K562 (cell line): ENCODE data around the gene AIDA. TPM values are rescaled to one million over a fixed set of nuclear protein-coding genes. Genes with fewer than 3 reads are reported as not detected.

Source experiments
- BCL6 ChIP-seq: fragments of 250-450 bp; sonication (Bioruptor Pico); IDR thresholded peaks from 2 replicates; pipeline ENCODE4 v1.4.0; 2020
- BDP1 ChIP-seq: IDR thresholded peaks from 3 replicates; pipeline ENCODE4 v1.6.1; 2011; ENCODE audit not compliant: insufficient read length, insufficient read depth
- E2F6 ChIP-seq, 2 experiments: IDR thresholded peaks; 2 replicates each; pipeline ENCODE4 v1.6.1; 2011; ENCODE audit warnings: borderline replicate concordance in 1 of 2, control low read depth in 1 of 2, low read depth in 1 of 2, low read length in 1 of 2, mild to moderate bottlenecking in 1 of 2, mixed read lengths in 1 of 2, moderate library complexity in 1 of 2; ENCODE audit not compliant: insufficient read depth in 1 of 2, insufficient read length in 1 of 2, poor library complexity in 1 of 2, severe bottlenecking in 1 of 2; ENCODE audit errors: extremely low read depth in 1 of 2
- ETS2 ChIP-seq: IDR thresholded peaks from 2 replicates; pipeline ENCODE4 v1.6.1; 2016; ENCODE audit warnings: borderline replicate concordance, missing genetic modification characterization, mild to moderate bottlenecking, moderate library complexity, missing compliant biosample characterization; ENCODE audit not compliant: poor library complexity, severe bottlenecking
- GATA2 ChIP-seq: sonication (generic); formaldehyde crosslinking; IDR thresholded peaks from 2 replicates; pipeline ENCODE4 v1.4.0; 2020; ENCODE audit warnings: mild to moderate bottlenecking, missing genetic modification reagents
- GTF2E2 ChIP-seq: fragments of 200-800 bp; sonication (Bioruptor generic); IDR thresholded peaks from 2 replicates; pipeline ENCODE4 v1.6.1; 2016; ENCODE audit warnings: missing genetic modification characterization, missing compliant biosample characterization
- HDAC1 ChIP-seq, 2 experiments: fragments of 450-650 bp; IDR thresholded peaks; 2 replicates each; pipeline ENCODE4 v1.6.1; 2016 to 2017; ENCODE audit warnings: inconsistent platforms in 1 of 2, mild to moderate bottlenecking in 1 of 2, moderate library complexity in 1 of 2
- MLX ChIP-seq, 2 experiments: fragments of 450-650 bp in 1 of 2; sonication (generic) in 1 of 2; formaldehyde crosslinking; conservative IDR thresholded peaks; 2 replicates each; pipeline versions ENCODE4 v1.4.0 to v1.8.1; 2020 to 2022; ENCODE audit warnings: mild to moderate bottlenecking in 1 of 2, missing genetic modification reagents in 1 of 2
- NR2F6 ChIP-seq: fragments of 450-650 bp; formaldehyde crosslinking; IDR thresholded peaks from 2 replicates; pipeline ENCODE4 v1.4.0; 2020; ENCODE audit warnings: mild to moderate bottlenecking
- SMC3 ChIP-seq: conservative IDR thresholded peaks from 2 replicates; pipeline ENCODE4 v1.6.1; 2011; ENCODE audit warnings: low read depth, low read length, improper control_type of control experiment; ENCODE audit not compliant: insufficient read depth
- SRSF9 ChIP-seq: fragments of 200-400 bp; formaldehyde crosslinking; IDR thresholded peaks from 2 replicates; pipeline ENCODE4 v1.6.1; 2017; ENCODE audit warnings: low read depth, low read length, borderline replicate concordance
- ZBTB7A ChIP-seq: IDR thresholded peaks from 2 replicates; pipeline ENCODE4 v1.6.1; 2011; ENCODE audit warnings: low read depth, mild to moderate bottlenecking, low read length, moderate library complexity, borderline replicate concordance; ENCODE audit not compliant: control insufficient read depth
- ZNF24 ChIP-seq: fragments of 450-650 bp; IDR thresholded peaks from 2 replicates; pipeline ENCODE4 v1.6.1; 2016
- ZNF76 ChIP-seq: fragments of 250-450 bp; sonication (Bioruptor Pico); IDR thresholded peaks from 2 replicates; pipeline ENCODE4 v1.4.0; 2020; ENCODE audit warnings: mild to moderate bottlenecking, moderate library complexity, borderline replicate concordance
- ZNF77 ChIP-seq: fragments of 250-450 bp; sonication (Bioruptor Pico); IDR thresholded peaks from 2 replicates; pipeline ENCODE4 v1.5.0; 2020
- polyA plus RNA-seq, 8 experiments: library from polyadenylated mRNA; depleted of rRNA in 4 of 8; stranded (reverse) in 5 of 8; unstranded in 3 of 8; fragments of >200 nt; fragmentation: Nextera tagmentation in 2 of 8; fragmentation: Illumina TruSeq in 1 of 8; extraction: Ambion mirVana in 2 of 8; extraction: Trizol in 1 of 8; gene quantifications; 2 replicates each; pipeline versions ENCODE4 v1.2.1 to v1.2.3, GENCODE V29; 2011 to 2014; ENCODE audit warnings: inconsistent platforms in 1 of 8, missing spikeins in 1 of 8
- total RNA-seq, 7 experiments: library from RNA; depleted of rRNA in 6 of 7; stranded (reverse); fragments of >200 nt in 6 of 7; fragmentation: Illumina TruSeq in 2 of 7; extraction: Trizol in 2 of 7; gene quantifications; 2 replicates each; pipeline versions ENCODE4 v1.2.1 to v1.2.3, GENCODE V29; 2011 to 2021; ENCODE audit warnings: low replicate concordance in 1 of 7
- TF ChIP-seq, protein P1 (sequence below): fragments of 250-450 bp; sonication (Bioruptor Pico); IDR thresholded peaks from 2 replicates; pipeline ENCODE4 v1.8.0; 2022; ENCODE audit warnings: inconsistent platforms
- TF ChIP-seq, protein P2 (sequence below): fragments of 450-650 bp; IDR thresholded peaks from 2 replicates; pipeline ENCODE4 v1.6.1; 2018; ENCODE audit not compliant: partially characterized antibody

AIDA gene
- total and polyA plus RNA-seq, 9 of the 15 experiments (the other 6 are each of a cell fraction or from before 2014, with no cell fraction given) = 18.2 to 77.9 (median 24.9) TPM

GRCh38 chr1:222643938-222644635, 68.2 kb downstream of the AIDA start (continued):
- TF ChIP-seq NR2F6 (CRISPR knock-in tag) = no peak
- TF ChIP-seq BDP1 = no peak
- TF ChIP-seq ZNF76 = peak; percentile 65; the same call in 1 of the 2 replicates
- TF ChIP-seq MLX (CRISPR knock-in tag; conservative IDR thresholded peaks at IDR 0.05) = no peak
- TF ChIP-seq ZNF77 (CRISPR knock-in tag) = no peak
- 0 out of 2 replicates have a peak, but pooled peaks have one; percentile 8 for TF ChIP-seq ZBTB7A
- no peak for TF ChIP-seq BCL6 (CRISPR knock-in tag)
- TF ChIP-seq, protein P1, sequence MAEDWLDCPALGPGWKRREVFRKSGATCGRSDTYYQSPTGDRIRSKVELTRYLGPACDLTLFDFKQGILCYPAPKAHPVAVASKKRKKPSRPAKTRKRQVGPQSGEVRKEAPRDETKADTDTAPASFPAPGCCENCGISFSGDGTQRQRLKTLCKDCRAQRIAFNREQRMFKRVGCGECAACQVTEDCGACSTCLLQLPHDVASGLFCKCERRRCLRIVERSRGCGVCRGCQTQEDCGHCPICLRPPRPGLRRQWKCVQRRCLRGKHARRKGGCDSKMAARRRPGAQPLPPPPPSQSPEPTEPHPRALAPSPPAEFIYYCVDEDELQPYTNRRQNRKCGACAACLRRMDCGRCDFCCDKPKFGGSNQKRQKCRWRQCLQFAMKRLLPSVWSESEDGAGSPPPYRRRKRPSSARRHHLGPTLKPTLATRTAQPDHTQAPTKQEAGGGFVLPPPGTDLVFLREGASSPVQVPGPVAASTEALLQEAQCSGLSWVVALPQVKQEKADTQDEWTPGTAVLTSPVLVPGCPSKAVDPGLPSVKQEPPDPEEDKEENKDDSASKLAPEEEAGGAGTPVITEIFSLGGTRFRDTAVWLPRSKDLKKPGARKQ = no peak
- no peak for TF ChIP-seq SRSF9
- TF ChIP-seq, protein P2, sequence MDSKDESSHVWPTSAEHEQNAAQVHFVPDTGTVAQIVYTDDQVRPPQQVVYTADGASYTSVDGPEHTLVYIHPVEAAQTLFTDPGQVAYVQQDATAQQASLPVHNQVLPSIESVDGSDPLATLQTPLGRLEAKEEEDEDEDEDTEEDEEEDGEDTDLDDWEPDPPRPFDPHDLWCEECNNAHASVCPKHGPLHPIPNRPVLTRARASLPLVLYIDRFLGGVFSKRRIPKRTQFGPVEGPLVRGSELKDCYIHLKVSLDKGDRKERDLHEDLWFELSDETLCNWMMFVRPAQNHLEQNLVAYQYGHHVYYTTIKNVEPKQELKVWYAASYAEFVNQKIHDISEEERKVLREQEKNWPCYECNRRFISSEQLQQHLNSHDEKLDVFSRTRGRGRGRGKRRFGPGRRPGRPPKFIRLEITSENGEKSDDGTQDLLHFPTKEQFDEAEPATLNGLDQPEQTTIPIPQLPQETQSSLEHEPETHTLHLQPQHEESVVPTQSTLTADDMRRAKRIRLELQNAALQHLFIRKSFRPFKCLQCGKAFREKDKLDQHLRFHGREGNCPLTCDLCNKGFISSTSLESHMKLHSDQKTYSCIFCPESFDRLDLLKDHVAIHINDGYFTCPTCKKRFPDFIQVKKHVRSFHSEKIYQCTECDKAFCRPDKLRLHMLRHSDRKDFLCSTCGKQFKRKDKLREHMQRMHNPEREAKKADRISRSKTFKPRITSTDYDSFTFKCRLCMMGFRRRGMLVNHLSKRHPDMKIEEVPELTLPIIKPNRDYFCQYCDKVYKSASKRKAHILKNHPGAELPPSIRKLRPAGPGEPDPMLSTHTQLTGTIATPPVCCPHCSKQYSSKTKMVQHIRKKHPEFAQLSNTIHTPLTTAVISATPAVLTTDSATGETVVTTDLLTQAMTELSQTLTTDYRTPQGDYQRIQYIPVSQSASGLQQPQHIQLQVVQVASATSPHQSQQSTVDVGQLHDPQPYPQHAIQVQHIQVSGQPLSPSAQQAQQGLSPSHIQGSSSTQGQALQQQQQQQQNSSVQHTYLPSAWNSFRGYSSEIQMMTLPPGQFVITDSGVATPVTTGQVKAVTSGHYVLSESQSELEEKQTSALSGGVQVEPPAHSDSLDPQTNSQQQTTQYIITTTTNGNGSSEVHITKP = peak; percentile 99
- no peak for TF ChIP-seq ETS2 (tag)
- peak; percentile 88 for TF ChIP-seq GTF2E2 (tag)
- TF ChIP-seq ZNF24 = peak; percentile 63
- TF ChIP-seq HDAC1 (IDR thresholded peaks at IDR 0.05) = peak in 1 of 2 experiments; percentile 79; a peak in 2 of 4 replicates
- no peak for TF ChIP-seq SMC3
- peak; percentile 17 to 41 for TF ChIP-seq E2F6 (IDR thresholded peaks at IDR 0.05; ENCODE audit: borderline replicate concordance in 1 of 2, extremely low read depth in 1 of 2, insufficient read depth in 1 of 2, insufficient read length in 1 of 2, low read depth in 1 of 2, low read length in 1 of 2, poor library complexity in 1 of 2, severe bottlenecking in 1 of 2)
- TF ChIP-seq GATA2 (CRISPR knock-in tag) = no peak
